ENCODE results near the gene PAPPA. TPM values are rescaled to one million over a fixed set of nuclear protein-coding genes. Genes with fewer than 3 reads are reported as not detected.

The PAPPA gene
- total RNA-seq, 1 experiment from 2014 or later: 0.22 TPM

- Mint-ChIP-seq H3K27me3 (ENCODE audit: low read depth) (peaks cover 72% of the 10 kb centered on the region), H3K27ac (no peak overlapping the region), H3K9me3 (no peaks in the 10 kb centered on the region), H3K36me3 (no peaks in the 10 kb centered on the region), H3K4me3 (no peak overlapping the region), H3K4me1 (no peaks in the 10 kb centered on the region)
- ATAC-seq: no peak
- CTCF ChIA-PET: no interaction called here
- TF ChIP-seq NR3C1 (CRISPR knock-in tag; conservative IDR thresholded peaks at IDR 0.05; ENCODE audit: low read depth) (no peak), IRF2 (CRISPR knock-in tag; IDR thresholded peaks at IDR 0.05; ENCODE audit: borderline replicate concordance, low read depth) (no peak), OVOL2 (CRISPR knock-in tag; IDR thresholded peaks at IDR 0.05; ENCODE audit: borderline replicate concordance) (no peak), ZNF512 (CRISPR knock-in tag; IDR thresholded peaks at IDR 0.05; ENCODE audit: borderline replicate concordance) (no peak), ATF6 (CRISPR knock-in tag; IDR thresholded peaks at IDR 0.05) (no peak), ETV6 (CRISPR knock-in tag; IDR thresholded peaks at IDR 0.05) (no peak), SP1 (CRISPR knock-in tag; conservative IDR thresholded peaks at IDR 0.05) (no peak), MAX (CRISPR knock-in tag; IDR thresholded peaks at IDR 0.05) (no peak), PRRX2 (CRISPR knock-in tag; IDR thresholded peaks at IDR 0.05) (no peak), E2F1 (CRISPR knock-in tag; IDR thresholded peaks at IDR 0.05) (no peak), SMAD4 (CRISPR knock-in tag; IDR thresholded peaks at IDR 0.05) (no peak), ZNF416 (CRISPR knock-in tag; IDR thresholded peaks at IDR 0.05) (no peak)
- TF ChIP-seq, protein P1, sequence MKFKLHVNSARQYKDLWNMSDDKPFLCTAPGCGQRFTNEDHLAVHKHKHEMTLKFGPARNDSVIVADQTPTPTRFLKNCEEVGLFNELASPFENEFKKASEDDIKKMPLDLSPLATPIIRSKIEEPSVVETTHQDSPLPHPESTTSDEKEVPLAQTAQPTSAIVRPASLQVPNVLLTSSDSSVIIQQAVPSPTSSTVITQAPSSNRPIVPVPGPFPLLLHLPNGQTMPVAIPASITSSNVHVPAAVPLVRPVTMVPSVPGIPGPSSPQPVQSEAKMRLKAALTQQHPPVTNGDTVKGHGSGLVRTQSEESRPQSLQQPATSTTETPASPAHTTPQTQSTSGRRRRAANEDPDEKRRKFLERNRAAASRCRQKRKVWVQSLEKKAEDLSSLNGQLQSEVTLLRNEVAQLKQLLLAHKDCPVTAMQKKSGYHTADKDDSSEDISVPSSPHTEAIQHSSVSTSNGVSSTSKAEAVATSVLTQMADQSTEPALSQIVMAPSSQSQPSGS (CRISPR knock-in tag; IDR thresholded peaks at IDR 0.05; ENCODE audit: borderline replicate concordance, low read depth): no peak
- TF ChIP-seq, protein P2, sequence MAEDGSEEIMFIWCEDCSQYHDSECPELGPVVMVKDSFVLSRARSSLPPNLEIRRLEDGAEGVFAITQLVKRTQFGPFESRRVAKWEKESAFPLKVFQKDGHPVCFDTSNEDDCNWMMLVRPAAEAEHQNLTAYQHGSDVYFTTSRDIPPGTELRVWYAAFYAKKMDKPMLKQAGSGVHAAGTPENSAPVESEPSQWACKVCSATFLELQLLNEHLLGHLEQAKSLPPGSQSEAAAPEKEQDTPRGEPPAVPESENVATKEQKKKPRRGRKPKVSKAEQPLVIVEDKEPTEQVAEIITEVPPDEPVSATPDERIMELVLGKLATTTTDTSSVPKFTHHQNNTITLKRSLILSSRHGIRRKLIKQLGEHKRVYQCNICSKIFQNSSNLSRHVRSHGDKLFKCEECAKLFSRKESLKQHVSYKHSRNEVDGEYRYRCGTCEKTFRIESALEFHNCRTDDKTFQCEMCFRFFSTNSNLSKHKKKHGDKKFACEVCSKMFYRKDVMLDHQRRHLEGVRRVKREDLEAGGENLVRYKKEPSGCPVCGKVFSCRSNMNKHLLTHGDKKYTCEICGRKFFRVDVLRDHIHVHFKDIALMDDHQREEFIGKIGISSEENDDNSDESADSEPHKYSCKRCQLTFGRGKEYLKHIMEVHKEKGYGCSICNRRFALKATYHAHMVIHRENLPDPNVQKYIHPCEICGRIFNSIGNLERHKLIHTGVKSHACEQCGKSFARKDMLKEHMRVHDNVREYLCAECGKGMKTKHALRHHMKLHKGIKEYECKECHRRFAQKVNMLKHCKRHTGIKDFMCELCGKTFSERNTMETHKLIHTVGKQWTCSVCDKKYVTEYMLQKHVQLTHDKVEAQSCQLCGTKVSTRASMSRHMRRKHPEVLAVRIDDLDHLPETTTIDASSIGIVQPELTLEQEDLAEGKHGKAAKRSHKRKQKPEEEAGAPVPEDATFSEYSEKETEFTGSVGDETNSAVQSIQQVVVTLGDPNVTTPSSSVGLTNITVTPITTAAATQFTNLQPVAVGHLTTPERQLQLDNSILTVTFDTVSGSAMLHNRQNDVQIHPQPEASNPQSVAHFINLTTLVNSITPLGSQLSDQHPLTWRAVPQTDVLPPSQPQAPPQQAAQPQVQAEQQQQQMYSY (CRISPR knock-in tag; IDR thresholded peaks at IDR 0.05): no peak
- POLR2A ChIA-PET: no interaction called here
- no peak for DNase-seq (ENCODE audit: low spot score)
Observed at GRCh38 chr9:116264361-116264760, 110.8 kb downstream of the PAPPA start.

DNA sequence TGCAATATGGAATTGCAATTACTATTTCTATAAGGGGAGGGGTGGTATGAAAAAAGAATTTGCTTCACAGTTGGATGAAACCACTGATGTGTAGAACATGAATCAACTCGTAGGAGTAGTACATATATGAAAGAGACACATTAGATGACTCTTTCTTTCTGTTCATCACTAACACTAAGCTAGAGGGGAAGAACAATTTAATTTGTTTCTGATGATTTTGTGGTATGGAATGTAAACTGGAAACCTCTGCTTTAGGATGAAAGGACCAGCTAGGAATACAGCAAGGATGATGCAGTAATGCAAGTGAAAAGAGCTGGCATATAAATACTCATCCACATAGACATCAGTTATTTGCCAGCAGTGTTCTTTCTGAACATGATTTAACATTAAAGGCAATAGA is 113.4 kb downstream of the PAPPA start:
- Mint-ChIP-seq H3K9me3 (no peaks in the 10 kb centered on the region), H3K27ac (no peak overlapping the region), H3K4me3 (no peak overlapping the region), H3K36me3 (no peaks in the 10 kb centered on the region), H3K27me3 (ENCODE audit: low read depth) (peaks cover 88% of the 10 kb centered on the region), H3K4me1 (peaks cover 13% of the 10 kb centered on the region)
- ChIA-PET POLR2A (no interaction called here), CTCF (no interaction called here)
- TF ChIP-seq CBFB (CRISPR knock-in tag; IDR thresholded peaks at IDR 0.05; ENCODE audit: low read depth) (no peak), TP53 (CRISPR knock-in tag; IDR thresholded peaks at IDR 0.05) (no peak), RORB (CRISPR knock-in tag; IDR thresholded peaks at IDR 0.05) (no peak), ESRRA (CRISPR knock-in tag; IDR thresholded peaks at IDR 0.05; ENCODE audit: borderline replicate concordance) (no peak)
- no peak for ATAC-seq
- DNase-seq (ENCODE audit: low spot score): no peak

Measured in WTC11 (cell line).